GM12891 (cell line): ENCODE measurements around the gene DAP3.
A peak's percentile ranks its signal among the peaks of the same experiment; 100 is the strongest.
"Not testable (repeated sequence)": the region's sequence is repeated elsewhere in the genome, so short reads cannot be mapped to it uniquely, and the experiment has no call there.

Source experiments
- DNase-seq: peaks from one replicate; pipeline ENCODE4 v3.0.0; 2011; ENCODE audit warnings: low spot score; ENCODE audit not compliant: insufficient read length
- FAIRE-seq: peaks from 2 replicates; lab custom pipeline; 2011; peaks lifted over from hg19 to GRCh38; lab: Jason Lieb, UNC
- PAX5 ChIP-seq: IDR thresholded peaks from 2 replicates; pipeline ENCODE4 v1.6.1; 2011; ENCODE audit warnings: low read length, moderate library complexity, mild to moderate bottlenecking; ENCODE audit not compliant: insufficient read depth, severe bottlenecking
- POLR2A ChIP-seq: IDR thresholded peaks from 2 replicates; pipeline ENCODE4 v1.6.1; 2011; ENCODE audit warnings: low read depth, low read length, control low read depth
- POLR2AphosphoS5 ChIP-seq: IDR thresholded peaks from 2 replicates; pipeline ENCODE4 v1.6.1; 2011; ENCODE audit warnings: low read depth, low read length, control low read depth
- POU2F2 ChIP-seq: IDR thresholded peaks from 2 replicates; pipeline ENCODE4 v1.6.1; 2011; ENCODE audit warnings: low read depth, mild to moderate bottlenecking, control low read depth, low read length, moderate library complexity
- SPI1 ChIP-seq: IDR thresholded peaks from 2 replicates; pipeline ENCODE4 v1.6.1; 2011; ENCODE audit warnings: low read depth, low read length, control low read depth
- TAF1 ChIP-seq: IDR thresholded peaks from 2 replicates; pipeline ENCODE4 v1.6.1; 2011; ENCODE audit warnings: low read depth, low read length, control low read depth

Gene DAP3

DNA sequence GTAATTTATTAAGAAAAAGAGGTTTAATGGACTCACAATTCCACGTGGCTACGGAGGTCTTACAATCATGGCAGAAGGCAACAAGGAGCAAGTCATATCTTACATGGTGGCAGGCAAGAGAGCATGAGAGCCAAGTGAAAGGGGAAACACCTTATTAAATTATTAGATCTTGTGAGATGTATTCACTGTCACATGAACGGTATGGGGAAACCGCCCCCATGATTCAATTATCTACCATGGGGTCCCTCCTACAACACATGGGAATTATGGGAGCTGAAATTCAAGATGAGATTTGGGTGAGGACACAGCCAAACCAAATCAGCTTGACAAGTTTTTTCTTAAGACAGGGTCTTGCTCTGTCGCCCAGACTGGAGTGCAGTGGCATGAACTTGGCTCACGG lies 14.3 kb downstream of the DAP3 start:
- TF ChIP-seq POLR2A (no peak), TAF1 (no peak), SPI1 (no peak), POLR2AphosphoS5 (no peak), PAX5 (no peak), POU2F2 (no peak)
- no peak for DNase-seq
- no peak for FAIRE-seq

- not testable (repeated sequence) for FAIRE-seq, DNase-seq
Observed at GRCh38 chr1:155704414-155704813, 15.5 kb downstream of the DAP3 start.

DNA sequence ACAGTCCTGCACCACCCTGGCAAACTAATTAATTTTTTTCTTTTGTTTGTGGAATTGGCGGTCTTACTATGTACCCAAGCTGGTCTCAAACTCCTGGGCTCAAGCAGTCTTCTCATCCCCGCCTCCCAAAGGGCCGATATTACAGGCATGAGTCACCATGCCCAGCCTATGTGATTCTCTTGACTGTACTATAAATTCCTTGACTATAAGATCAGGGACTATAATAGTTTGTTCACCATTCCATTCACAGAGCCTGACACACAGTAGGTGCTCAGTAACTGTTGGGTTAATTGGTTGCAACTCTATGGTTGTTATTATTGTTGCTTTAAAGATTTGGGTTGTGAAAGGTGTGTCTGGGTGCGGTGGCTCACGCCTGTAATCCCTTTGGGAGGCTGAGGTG lies 17.2 kb downstream of the DAP3 start:
- DNase-seq = no peak
- no peak for FAIRE-seq
- TF ChIP-seq POLR2A (no peak), POU2F2 (no peak), TAF1 (no peak), PAX5 (no peak), POLR2AphosphoS5 (no peak)

GRCh38 chr1:155709391-155709790 lies 20.5 kb downstream of the DAP3 start:
- TF ChIP-seq POLR2A = no peak
- TF ChIP-seq TAF1 = no peak
- no peak for TF ChIP-seq POLR2AphosphoS5
- no peak for TF ChIP-seq SPI1
- no peak for TF ChIP-seq PAX5
- no peak for TF ChIP-seq POU2F2
- DNase-seq = no peak
- FAIRE-seq = no peak

DNA sequence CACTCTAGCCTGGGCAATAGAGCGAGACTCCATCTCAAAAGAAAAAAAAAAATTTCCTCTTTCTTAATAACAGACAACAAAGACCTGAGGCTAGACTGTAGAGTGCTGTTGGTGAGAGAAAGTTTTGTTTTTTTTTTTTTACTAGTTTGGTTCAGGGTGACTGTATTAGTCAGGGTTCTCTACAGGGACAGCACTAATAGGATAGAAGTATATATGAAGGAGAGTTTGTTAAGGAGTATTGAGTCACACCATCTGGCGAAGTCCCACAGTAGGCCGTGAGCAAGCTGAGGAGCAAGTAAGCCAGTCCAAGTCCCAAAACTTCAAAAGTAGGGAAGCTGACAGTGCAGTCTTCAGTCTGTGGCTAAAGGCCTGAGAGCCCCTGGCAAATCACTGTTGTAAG lies 22.6 kb downstream of the DAP3 start:
- not testable (repeated sequence) for DNase-seq, FAIRE-seq

DNA sequence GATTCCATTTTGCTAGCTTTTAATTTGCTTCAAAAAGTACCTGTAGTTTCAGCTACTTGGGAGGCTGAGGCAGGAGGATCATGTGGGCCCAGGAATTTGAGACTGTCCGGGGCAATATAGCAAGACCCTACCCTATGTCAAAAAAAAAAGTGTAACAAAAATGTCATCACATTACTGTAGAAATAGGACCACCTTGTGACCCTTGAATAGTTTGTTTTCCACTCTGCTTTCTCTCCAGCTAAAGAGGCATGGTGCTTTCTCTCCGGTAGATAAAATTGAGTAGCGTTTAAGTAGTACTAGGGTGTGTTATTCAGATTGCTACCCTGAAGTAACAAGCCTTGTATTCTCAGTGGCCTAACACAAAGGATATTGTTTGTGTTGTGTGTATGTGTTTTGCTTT lies 23.7 kb downstream of the DAP3 start:
- FAIRE-seq = peak; percentile 31
- DNase-seq = not testable (repeated sequence)

GRCh38 chr1:155713075-155713474 lies 24.2 kb downstream of the DAP3 start:
- DNase-seq (no peak), FAIRE-seq (no peak)
- TF ChIP-seq POU2F2 (no peak), TAF1 (no peak), POLR2AphosphoS5 (no peak), SPI1 (no peak)

GRCh38 chr1:155715056-155715455 lies 26.2 kb downstream of the DAP3 start:
- FAIRE-seq, DNase-seq: not testable (repeated sequence)

DNA sequence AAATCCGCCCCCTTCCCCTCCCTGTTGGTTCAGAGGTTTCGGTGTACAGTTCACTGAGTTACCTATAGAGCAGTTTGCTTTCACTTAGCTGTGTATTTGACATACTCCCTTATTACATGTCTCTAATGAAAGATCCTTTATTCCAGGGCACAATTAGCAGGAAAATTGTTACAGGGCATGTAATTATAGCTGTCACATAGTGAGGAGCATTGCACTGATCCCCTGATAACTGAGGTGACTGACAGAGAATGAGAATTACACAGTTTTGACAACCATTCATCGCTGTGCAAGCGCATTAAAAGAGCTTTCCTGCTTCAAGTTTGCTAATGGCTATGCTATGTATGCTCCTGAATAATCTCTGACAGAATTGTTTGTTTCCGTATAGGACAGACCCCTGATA lies 26.9 kb downstream of the DAP3 start:
- no peak for FAIRE-seq
- TF ChIP-seq SPI1 = no peak
- no peak for TF ChIP-seq PAX5
- no peak for TF ChIP-seq POU2F2
- TF ChIP-seq TAF1 = no peak
- no peak for TF ChIP-seq POLR2AphosphoS5
- TF ChIP-seq POLR2A = no peak
- DNase-seq = no peak

- 0 out of 2 replicates have a peak, but pooled peaks have one; percentile 29 for TF ChIP-seq POU2F2
- TF ChIP-seq POLR2A = no peak
- DNase-seq (peak; percentile 41), FAIRE-seq (peak; percentile 33)
Observed at GRCh38 chr1:155717041-155717440, 28.1 kb downstream of the DAP3 start.

DNA sequence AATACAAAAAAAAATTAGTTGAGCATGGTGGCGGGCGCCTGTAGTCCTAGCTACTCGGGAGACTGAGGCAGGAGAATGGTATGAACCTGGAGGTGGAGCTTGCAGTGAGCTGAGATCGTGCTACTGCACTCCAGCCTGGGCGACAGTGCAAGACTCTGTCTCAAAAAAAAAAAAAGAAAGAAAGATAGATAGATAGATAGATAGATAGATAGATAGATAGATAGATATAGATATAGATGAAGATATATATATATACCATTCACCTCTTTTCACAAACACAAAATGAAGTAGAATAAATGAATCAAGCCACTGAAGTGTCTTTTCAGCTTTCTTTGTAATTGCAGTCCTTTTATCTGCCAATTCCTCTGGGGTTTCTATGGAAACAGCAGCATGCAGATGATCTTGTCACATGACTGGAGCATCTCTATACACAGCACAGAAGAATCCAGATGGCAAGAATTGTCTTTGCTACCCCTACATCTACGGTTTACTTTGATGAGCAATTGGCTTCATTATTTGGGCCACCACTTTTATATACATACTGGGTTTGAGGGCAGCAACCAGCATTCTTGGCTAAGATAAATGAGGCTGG lies 29.7 kb downstream of the DAP3 start:
- DNase-seq, FAIRE-seq: not testable (repeated sequence)

- TF ChIP-seq POLR2AphosphoS5 = no peak
- TF ChIP-seq TAF1 = no peak
- TF ChIP-seq POLR2A = no peak
- no peak for TF ChIP-seq PAX5
- TF ChIP-seq POU2F2 = no peak
- TF ChIP-seq SPI1 = no peak
- FAIRE-seq (no peak), DNase-seq (no peak)
Observed at GRCh38 chr1:155719703-155720102, 30.8 kb downstream of the DAP3 start.
